Embryonic facial prominence (tissue), 1 donor: Measurements from ENCODE around the gene PTX4.
"Not testable (repeated sequence)": the region's sequence is repeated elsewhere in the genome, so short reads cannot be mapped to it uniquely, and the experiment has no call there.

ENCODE experiments used
- DNase-seq: peaks from one replicate; pipeline ENCODE4 v3.0.0-alpha.2; 2016; ENCODE audit errors: extremely low spot score

The PTX4 gene

DNA sequence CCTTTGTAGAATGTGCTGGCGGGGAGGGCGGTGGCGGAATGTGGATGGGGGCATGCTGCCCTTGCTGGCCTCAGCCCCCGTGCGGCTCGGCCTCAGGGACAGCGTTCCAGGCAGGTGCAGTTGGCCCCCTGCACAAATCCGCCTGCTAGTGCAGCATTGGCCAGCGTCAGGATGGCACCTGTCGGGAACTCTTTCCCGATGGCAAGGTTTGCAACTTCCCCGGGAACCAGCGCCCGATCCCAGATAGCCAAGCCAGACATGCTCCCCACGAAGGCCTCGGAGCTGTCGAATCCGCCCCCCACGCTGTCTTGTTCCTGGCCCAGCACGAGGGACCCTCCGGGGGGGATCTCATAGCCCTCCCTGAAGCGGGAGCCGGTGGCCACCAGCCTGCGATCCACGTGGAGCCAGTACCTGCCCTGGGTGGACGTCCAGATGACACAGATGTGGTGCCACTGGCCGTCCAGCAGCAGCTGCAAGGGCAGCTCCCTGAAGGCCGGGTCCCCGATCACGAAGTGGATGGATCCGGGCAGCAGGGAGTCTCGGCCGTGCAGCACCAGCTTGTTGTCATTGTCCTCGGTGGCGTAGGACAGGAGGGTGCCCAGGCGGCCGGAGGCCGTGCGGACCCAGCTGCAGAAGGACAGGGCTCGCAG is 2.8 kb downstream of the PTX4 start:
- DNase-seq, result no peak

DNA sequence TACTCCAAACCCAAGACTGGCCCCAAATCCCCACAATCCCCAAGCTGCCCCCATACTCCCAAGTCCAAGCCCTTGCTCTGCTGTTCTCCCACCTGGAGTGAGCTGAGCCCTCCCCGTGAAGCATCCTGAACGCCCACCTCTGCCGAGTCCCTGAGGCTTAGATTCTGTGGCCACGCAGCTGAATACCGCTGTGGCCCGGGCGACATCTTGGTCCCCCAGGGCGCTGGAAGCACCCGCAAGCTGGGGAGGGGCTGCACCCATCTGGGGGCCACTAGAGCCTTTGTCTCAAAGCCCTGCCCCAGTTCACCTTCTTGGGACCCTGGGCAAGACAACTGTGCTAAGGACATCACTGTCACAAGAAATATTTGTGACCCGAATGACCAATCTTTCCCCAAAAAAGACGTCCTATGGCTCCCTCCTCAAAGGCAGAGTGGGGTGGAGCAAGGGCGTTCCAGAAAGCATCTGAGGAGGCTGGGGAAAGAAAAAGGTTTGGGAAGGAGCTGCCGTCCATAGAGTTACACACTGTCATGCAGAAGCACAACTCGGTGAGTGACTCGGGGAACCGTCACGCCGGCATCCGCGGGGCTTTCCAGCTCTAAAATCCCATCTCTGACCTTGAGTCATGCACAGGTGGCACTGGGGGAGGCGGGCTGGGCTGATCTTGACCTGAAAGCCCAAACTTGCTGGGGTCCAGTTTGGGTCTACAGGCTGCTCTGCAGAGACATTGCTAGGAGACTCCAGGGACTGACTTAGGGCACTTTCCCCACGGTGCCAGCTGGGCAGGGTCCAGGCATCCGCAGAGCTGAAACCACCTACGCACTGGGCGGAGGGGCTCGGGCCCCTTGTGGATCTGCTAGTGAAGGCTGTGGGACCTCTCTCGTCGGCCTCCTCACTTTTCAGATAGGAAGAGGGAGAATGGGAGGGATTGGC is 6.6 kb downstream of the PTX4 start:
- no peak for DNase-seq

DNA sequence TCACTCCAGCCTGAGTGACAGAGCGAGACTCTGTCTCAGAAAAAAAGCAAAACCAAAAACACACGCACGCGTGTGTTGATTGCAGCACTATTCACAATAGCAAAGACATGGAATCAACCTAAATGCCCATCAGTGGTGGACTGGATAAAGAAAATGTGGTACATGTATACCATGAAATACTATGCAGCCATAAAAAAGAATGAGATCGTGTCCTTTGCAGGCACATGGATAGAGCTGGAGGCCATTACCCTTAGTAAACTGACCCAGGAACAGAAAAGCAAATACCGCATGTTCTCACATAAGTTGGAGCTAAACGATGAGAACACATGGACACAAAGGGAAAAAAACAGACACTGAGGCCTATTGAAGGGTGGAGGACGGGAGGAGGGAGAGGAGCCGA is 9.8 kb downstream of the PTX4 start:
- not testable (repeated sequence) for DNase-seq

DNA sequence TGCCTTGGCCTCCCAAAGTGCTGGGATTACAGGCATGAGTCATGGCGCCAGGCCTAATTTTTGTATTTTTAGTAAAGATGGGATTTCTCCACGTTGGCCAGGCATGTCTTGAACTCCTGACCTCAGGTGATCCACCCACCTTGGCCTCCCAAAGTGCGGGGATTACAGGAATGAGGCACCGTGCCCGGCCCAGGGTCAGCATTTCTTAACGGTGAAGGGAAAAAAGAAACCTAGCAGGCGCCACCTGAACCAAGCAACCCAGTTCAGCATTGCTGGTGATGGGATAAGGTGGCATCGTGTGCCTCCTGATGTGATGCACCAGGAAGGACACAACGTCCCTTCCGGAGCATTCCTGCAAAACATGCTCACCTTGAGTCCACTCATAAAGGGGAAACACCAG is 11.7 kb downstream of the PTX4 start:
- DNase-seq, result no peak

DNA sequence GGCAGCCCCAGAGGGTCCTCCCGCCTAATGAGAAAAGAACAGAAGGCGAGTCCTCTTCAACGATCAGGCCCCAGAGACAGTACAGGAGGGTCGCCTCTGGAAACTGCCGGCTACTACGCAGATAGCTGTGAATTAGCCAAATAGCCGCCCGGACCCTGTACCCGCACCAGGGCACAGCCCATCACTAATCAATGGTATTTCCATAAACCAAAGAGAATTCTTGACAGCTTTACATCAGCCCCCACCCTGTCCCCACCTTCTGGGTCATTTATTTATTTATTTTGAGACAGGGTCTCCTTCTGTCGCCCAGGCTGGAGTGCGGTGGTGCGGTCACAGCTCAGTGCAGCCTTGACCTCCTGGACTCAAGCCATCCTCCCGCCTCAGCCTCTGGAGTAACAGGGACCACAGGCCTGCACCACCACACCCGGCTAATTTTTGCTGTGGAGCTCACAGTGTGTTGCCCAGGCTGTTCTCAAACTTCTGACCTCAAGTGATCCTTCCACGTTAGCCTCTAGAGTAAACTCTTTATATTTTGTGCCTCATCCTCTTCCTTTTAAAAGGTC is 13.1 kb downstream of the PTX4 start:
- DNase-seq, result no peak

GRCh38 chr16:1474796-1475551 is 13.8 kb downstream of the PTX4 start, which contains the start of gene CLCN7:
CLCN7 (minus strand) TSS chr16:1475028; CDS start chr16:1474974, 54 bp downstream.
- peak; percentile 74 for DNase-seq

DNA sequence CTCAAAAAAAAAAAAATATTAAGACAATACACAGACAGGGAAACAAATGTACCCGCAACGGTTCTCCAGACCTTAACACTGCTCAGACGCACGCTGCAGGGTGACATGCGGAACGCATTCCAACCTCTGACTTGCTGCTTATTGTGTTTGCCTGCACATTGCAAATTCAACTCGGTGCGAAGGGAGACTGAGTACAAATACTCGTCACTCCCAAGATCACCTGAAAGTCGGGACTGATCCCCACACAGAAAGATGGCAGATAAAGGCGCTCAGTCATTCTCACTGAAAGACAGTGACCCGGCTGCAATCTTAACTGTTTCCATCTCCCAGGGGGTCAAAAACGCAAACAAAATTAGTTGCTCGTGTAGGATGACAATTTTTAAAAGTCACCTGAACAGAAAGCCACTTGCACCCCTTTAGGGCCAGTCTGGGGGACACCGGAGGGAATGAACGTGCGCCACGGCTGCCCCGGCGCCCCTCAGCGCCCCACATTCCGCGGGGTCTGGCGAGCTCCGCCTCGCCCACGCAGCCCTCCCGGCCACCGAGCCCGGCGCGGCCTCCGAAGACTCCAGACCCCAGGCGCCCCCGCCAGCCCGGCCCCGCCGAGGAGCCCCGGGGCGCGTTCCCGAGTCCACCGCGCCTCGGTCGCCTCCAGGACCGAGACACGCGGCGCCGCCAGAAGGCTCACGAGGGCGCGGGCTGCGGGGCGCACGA is 14.5 kb downstream of the PTX4 start:
- DNase-seq, result no peak

DNA sequence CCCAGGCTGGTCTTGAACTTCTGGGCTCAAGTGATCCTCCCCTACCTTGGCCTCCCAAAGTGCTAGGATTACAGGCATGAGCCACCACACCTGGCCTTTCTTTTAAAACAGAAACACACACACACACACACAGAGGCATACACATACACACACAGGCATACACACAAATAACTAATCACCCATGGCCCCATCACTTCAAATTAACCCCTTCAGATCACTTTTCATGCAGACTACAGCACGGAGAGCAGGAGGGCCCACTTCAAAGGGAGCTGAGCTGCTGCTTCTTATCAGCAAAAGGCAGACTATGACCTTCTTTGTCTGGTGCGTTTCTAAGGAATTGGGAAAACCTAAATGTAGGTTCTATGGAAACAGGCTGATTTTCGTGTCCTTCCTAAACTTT is 15.8 kb downstream of the PTX4 start:
- DNase-seq, result no peak

DNA sequence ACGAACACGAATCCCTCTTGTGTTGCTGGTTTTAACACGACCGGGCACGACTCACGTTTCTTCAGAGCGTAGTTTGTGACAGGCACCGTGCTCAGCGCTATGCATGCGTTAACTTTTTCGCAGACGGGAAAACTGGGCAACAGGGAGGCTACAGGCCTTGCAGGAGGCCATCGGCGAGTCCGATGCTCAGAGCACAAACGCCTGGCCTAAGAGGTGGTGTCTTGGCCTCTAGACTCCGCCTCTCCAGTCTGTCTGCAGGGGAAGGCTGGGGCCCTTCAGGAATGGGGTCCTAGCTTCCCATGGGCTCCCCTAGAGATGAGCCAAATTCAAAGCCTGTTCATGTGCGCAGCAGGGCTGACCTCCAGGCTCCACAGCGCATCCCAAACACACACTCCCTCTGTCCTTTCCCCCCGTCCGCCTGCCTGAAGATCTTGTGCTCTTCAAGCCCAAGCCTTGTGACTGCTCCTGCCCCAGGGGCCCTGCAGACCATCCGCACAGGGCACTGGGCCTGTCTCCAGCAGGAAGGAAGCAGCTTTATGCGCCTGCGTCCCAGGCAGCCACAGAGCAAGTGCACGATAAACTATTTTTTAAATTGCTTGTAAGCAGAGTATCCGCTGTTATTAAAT is 17.1 kb downstream of the PTX4 start:
- DNase-seq, result no peak

GRCh38 chr16:1470481-1471251 is 18.1 kb downstream of the PTX4 start:
- no peak for DNase-seq

GRCh38 chr16:1469693-1470201 is 19.0 kb downstream of the PTX4 start:
- no peak for DNase-seq

DNA sequence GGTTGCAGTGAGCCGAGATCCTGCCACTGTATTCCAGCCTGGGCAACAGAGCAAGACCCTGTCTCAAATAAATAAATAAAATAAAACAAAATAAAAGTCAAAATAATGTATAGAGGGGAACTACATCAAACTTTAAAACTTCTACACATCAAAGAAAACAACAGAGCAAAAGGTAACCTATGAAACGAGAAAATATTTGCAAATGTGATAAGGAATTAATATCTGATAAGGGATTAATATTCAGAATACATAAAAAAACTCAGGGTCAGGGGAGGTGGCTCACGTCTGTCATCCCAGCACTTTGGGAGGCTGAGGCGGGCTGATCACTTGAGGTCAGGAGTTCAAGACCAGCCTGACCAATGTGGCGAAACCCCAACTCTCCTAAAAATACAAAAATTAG is 19.6 kb downstream of the PTX4 start:
- DNase-seq, result not testable (repeated sequence)

DNA sequence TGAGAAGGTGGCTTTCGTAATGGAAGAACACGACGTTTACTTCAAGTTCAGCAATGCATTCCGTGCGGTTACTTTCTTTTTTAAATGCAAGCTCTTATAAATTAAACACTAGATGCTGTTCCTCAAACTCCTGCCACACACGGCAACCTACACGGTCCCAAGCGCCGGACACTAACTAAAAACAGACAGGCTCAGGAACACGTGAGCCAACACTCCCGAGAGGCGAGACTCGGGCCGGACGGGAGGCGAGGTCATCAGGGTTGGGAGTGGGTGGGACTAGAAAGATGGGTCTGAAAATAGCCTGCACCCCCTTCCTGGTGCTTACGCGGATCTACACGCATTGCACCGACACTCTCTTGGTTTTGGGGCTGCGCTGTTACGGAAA is 20.3 kb downstream of the PTX4 start:
- DNase-seq, result no peak

GRCh38 chr16:1466968-1467521 is 21.7 kb downstream of the PTX4 start:
- no peak for DNase-seq

- no peak for DNase-seq
Measured at GRCh38 chr16:1466054-1466453, 22.7 kb downstream of the PTX4 start.

- DNase-seq, result no peak
Measured at GRCh38 chr16:1465567-1465915, 23.2 kb downstream of the PTX4 start.

DNA sequence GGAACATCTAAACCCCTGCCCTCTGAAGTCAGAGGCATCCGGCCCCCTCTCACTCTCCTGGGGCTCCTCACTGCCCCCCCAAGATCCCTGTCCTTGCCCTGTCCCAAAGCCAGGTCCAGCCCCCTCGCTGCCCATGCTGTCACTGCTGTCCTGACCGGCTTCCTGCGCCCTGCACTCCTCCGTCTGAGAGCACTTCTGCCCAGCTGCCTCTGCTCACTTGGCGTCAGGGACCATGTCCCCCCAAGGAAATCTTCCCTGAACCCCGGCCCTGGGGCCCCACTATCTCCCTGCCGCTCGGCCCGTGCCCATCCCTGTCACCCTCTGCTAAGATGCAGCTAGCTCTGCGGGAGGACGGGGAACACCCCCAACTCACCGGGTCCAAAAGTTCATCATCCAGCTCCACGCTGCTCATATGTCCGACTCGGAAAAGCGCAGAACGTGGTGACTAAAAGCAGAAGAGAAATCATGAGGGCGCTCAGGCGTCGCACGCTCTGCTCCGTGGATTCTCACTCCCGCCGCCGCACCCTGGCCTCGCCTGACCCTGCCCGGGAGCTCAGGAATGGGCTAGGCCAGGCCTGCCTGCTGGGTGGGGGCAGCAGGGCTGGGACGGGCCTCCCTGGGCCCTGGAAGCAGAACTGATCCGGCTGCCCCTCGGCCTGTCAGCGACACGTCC is 23.7 kb downstream of the PTX4 start:
- no peak for DNase-seq

DNA sequence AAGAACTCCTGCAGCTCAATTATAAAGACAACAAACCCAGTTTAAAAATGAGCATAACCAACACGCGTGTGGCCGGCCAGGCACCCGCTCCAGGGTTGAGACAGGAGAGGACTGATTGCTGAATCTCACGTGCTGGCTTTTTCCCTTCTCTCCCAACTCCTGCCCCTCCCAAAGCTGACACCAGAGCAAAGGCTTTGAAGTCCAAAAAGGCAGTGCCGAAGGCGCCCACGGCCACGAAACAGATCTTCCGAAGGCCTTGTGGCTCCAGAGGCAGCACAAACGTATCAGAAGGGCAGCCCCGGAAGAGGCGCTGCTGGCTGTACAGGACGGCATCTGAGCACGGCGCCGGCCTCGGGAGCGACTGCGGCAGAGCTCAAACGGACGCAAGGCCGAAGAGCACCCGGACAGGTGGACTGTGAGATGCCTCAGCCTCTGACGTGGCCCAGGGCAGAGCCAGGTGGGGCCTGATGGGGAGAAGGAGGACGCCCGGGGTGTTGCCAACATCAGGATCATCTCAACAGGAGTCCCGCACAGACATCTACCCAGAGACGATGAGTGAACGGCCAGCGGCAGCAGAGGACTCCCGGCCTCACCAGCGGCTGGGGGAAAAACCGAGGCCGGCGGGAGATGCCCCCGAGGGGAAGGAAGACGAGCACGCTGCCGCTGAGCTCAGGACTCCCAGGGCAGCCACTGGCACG is 24.4 kb downstream of the PTX4 start:
- no peak for DNase-seq

DNA sequence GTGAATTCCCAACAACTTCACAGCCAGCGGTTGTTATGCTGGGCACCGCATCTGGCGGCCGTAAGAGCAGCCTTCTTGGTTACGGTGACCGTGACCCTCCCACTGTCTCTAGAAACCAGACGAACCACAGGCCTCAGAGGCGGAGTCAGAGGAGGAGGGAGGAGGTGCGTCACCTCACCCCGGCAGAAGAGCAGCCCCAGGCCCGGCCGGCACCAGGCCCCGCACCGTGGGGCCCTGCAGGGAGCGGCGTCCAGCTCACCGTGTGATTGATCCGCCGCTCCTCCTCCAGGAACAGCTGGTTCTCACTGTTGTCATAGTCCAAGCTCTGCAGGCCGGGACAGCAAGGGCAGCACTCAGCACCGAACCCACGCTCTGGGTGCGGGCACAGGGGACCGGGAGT is 27.6 kb downstream of the PTX4 start:
- DNase-seq, result no peak
